GM23248 (cell line): ENCODE measurements around the gene ALDH1L2. TPM values are rescaled to one million over a fixed set of nuclear protein-coding genes. Genes with fewer than 3 reads are reported as not detected.
A peak's percentile ranks its signal among the peaks of the same experiment; 100 is the strongest.

ENCODE experiments used
- DNase-seq: peaks from one replicate; pipeline ENCODE4 v3.0.0-alpha.2; 2015
- H2AFZ ChIP-seq: fragments of 200-600 bp; sonication (generic); 2 replicates; pipeline ENCODE4 v1.6.1; 2016; ENCODE audit warnings: antibody characterized with exemption
- H3F3A ChIP-seq: fragments of 200-600 bp; sonication (generic); 2 replicates; pipeline ENCODE4 v1.6.1; 2016; ENCODE audit warnings: mild to moderate bottlenecking, antibody characterized with exemption, mixed run types; ENCODE audit not compliant: insufficient read depth
- H3K27ac ChIP-seq: fragments of 200-600 bp; sonication (generic); 2 replicates; pipeline ENCODE4 v1.5.1; 2016; ENCODE audit warnings: mild to moderate bottlenecking
- H3K27me3 ChIP-seq: fragments of 200-600 bp; sonication (generic); replicated peaks from 2 replicates; pipeline ENCODE4 v1.6.1; 2016; ENCODE audit warnings: mild to moderate bottlenecking; ENCODE audit not compliant: insufficient read depth
- H3K36me3 ChIP-seq: fragments of 200-600 bp; sonication (generic); 2 replicates; pipeline ENCODE4 v1.6.1; 2016; ENCODE audit warnings: low read depth, mild to moderate bottlenecking
- H3K4me1 ChIP-seq: fragments of 200-600 bp; sonication (generic); 2 replicates; pipeline ENCODE4 v1.6.1; 2016; ENCODE audit warnings: mild to moderate bottlenecking; ENCODE audit not compliant: insufficient read depth
- H3K4me2 ChIP-seq: fragments of 200-600 bp; sonication (generic); one replicate; pipeline ENCODE4 v1.6.1; 2016; ENCODE audit warnings: mild to moderate bottlenecking; ENCODE audit not compliant: unreplicated experiment
- H3K4me3 ChIP-seq: fragments of 200-600 bp; sonication (generic); 2 replicates; pipeline ENCODE4 v1.5.1; 2016; ENCODE audit warnings: mild to moderate bottlenecking
- H3K79me2 ChIP-seq: fragments of 200-600 bp; sonication (generic); 2 replicates; pipeline ENCODE4 v1.6.1; 2016; ENCODE audit warnings: mild to moderate bottlenecking; ENCODE audit not compliant: insufficient read depth
- H3K9ac ChIP-seq: fragments of 200-600 bp; sonication (generic); 2 replicates; pipeline ENCODE4 v1.6.1; 2016; ENCODE audit warnings: mild to moderate bottlenecking
- H3K9me2 ChIP-seq: fragments of 200-600 bp; sonication (generic); 2 replicates; pipeline ENCODE4 v1.6.1; 2016; ENCODE audit warnings: mixed run types, mild to moderate bottlenecking, moderate library complexity; ENCODE audit not compliant: insufficient read depth
- H3K9me3 ChIP-seq: fragments of 200-600 bp; sonication (generic); one replicate; pipeline ENCODE4 v1.6.1; 2017; ENCODE audit warnings: low read depth
- H4K20me1 ChIP-seq: fragments of 200-600 bp; sonication (generic); 2 replicates; pipeline ENCODE4 v1.6.0; 2016; ENCODE audit not compliant: insufficient read depth
- EZH2 ChIP-seq: fragments of 200-600 bp; sonication (generic); IDR thresholded peaks from 2 replicates; pipeline ENCODE4 v1.6.1; 2018; ENCODE audit warnings: antibody characterized with exemption, mild to moderate bottlenecking; ENCODE audit not compliant: insufficient read depth, poor library complexity, severe bottlenecking
- EZH2phosphoT487 ChIP-seq: fragments of 200-600 bp; sonication (generic); IDR thresholded peaks from 2 replicates; pipeline ENCODE4 v1.6.1; 2018; ENCODE audit warnings: antibody characterized with exemption, moderate library complexity, mild to moderate bottlenecking, low read depth; ENCODE audit not compliant: insufficient read depth
- WGBS, 2 experiments: methylation state at CpG; one replicate each; pipeline ENCODE4 v1.1.6; 2015 to 2017; ENCODE audit warnings: low lambda C conversion rate in 2 of 2, low coverage in 1 of 2; ENCODE audit errors: missing lambda C conversion rate in 2 of 2; 5-methylcytosine and 5-hydroxymethylcytosine counted together
- in situ Hi-C: fragments of 300-500 bp; cut with MboI; formaldehyde crosslinking; loops from 2 replicates; pipeline ENCODE4 v1.15.0; 2020
- polyA plus RNA-seq: library from polyadenylated mRNA; unstranded; fragments of >200 nt; fragmentation: Nextera tagmentation; extraction: Ambion mirVana; gene quantifications from 2 replicates; pipeline ENCODE4 v1.2.1, GENCODE V29; 2016
- total RNA-seq: library from RNA; depleted of rRNA; stranded (reverse); fragments of >200 nt; shearing (Covaris generic); gene quantifications from 2 replicates; pipeline ENCODE4 v1.2.3, GENCODE V29; 2014

ALDH1L2 gene
- total and polyA plus RNA-seq, 2 experiments from 2014 or later = 50.9 to 62.3 TPM

GRCh38 chr12:105091476-105092206 is 7.4 kb upstream of the ALDH1L2 start:
- H3F3A ChIP-seq = no peaks in the 10 kb centered on the region
- no peak overlapping the region for H3K27ac ChIP-seq
- no peak for DNase-seq
- H4K20me1 ChIP-seq = no peaks in the 10 kb centered on the region
- H3K9ac ChIP-seq = no peak overlapping the region
- no peak for TF ChIP-seq EZH2
- TF ChIP-seq EZH2phosphoT487 = no peak
- no peaks in the 10 kb centered on the region for H3K9me3 ChIP-seq
- no peak overlapping the region for H3K4me2 ChIP-seq
- 65 to 71% methylated on average over 4 of the region's 4 CpGs for WGBS, 2 experiments
- no peaks in the 10 kb centered on the region for H3K4me1 ChIP-seq
- H3K36me3 ChIP-seq = no peaks in the 10 kb centered on the region
- in situ Hi-C loops = no loop called here
- no peak overlapping the region for H2AFZ ChIP-seq
- H3K27me3 ChIP-seq = no peaks in the 10 kb centered on the region
- H3K4me3 ChIP-seq = no peak overlapping the region
- no peaks in the 10 kb centered on the region for H3K9me2 ChIP-seq
- H3K79me2 ChIP-seq = no peaks in the 10 kb centered on the region

- 72 to 73% methylated on average over 6 of the region's 6 CpGs for WGBS, 2 experiments
- no peaks in the 10 kb centered on the region for H3K9me3 ChIP-seq
Measured at GRCh38 chr12:105090361-105090760, 6.1 kb upstream of the ALDH1L2 start.

GRCh38 chr12:105089817-105090216 is 5.6 kb upstream of the ALDH1L2 start:
- Histone ChIP-seq H3K27me3 (no peaks in the 10 kb centered on the region), H3K79me2 (no peaks in the 10 kb centered on the region), H3K4me3 (no peak overlapping the region), H3F3A (no peaks in the 10 kb centered on the region; the same call in 1 of the 2 replicates), H3K9ac (no peak overlapping the region), H2AFZ (no peak overlapping the region), H3K4me1 (no peaks in the 10 kb centered on the region), H3K36me3 (no peaks in the 10 kb centered on the region), H3K9me3 (no peaks in the 10 kb centered on the region), H3K9me2 (no peaks in the 10 kb centered on the region), H3K27ac (no peak overlapping the region), H3K4me2 (no peak overlapping the region), H4K20me1 (no peaks in the 10 kb centered on the region)
- in situ Hi-C loops = no loop called here
- TF ChIP-seq EZH2 (no peak), EZH2phosphoT487 (no peak)
- 97 to 98% methylated on average over 3 of the region's 3 CpGs for WGBS, 2 experiments
- DNase-seq = no peak

More at GRCh38 chr12:105090361-105090760, 6.1 kb upstream of the ALDH1L2 start:
- in situ Hi-C loops = no loop called here
- no peak overlapping the region for H3K27ac ChIP-seq
- no peak for TF ChIP-seq EZH2
- TF ChIP-seq EZH2phosphoT487 = no peak
- H3K4me3 ChIP-seq = no peak overlapping the region
- no peaks in the 10 kb centered on the region for H4K20me1 ChIP-seq
- no peaks in the 10 kb centered on the region for H3K79me2 ChIP-seq
- no peaks in the 10 kb centered on the region for H3K4me1 ChIP-seq
- H3K9me2 ChIP-seq = no peaks in the 10 kb centered on the region
- no peaks in the 10 kb centered on the region for H3K27me3 ChIP-seq
- no peaks in the 10 kb centered on the region; the same call in 1 of the 2 replicates for H3F3A ChIP-seq
- H3K4me2 ChIP-seq = no peak overlapping the region
- no peak overlapping the region for H2AFZ ChIP-seq
- H3K36me3 ChIP-seq = no peaks in the 10 kb centered on the region
- no peak overlapping the region for H3K9ac ChIP-seq
- no peak for DNase-seq

GRCh38 chr12:105085501-105085900 is 1.2 kb upstream of the ALDH1L2 start:
- Histone ChIP-seq H2AFZ (no peak overlapping the region), H3K27ac (no peak overlapping the region), H3K4me2 (no peak overlapping the region), H3K4me3 (no peak overlapping the region), H4K20me1 (0 out of 2 replicates have a peak, but pooled peaks cover 5% of the 10 kb centered on the region), H3K36me3 (peaks cover 6% of the 10 kb centered on the region; the same call in 1 of the 2 replicates), H3K9me2 (no peaks in the 10 kb centered on the region), H3K27me3 (no peaks in the 10 kb centered on the region), H3K79me2 (peaks cover 35% of the 10 kb centered on the region), H3K4me1 (peaks cover 25% of the 10 kb centered on the region), H3F3A (peaks cover 7% of the 10 kb centered on the region; the same call in 1 of the 2 replicates), H3K9me3 (no peaks in the 10 kb centered on the region), H3K9ac (no peak overlapping the region)
- 29 to 30% methylated on average over 6 of the region's 6 CpGs for WGBS, 2 experiments
- DNase-seq = peak; percentile 32
- in situ Hi-C loops = no loop called here
- no peak for TF ChIP-seq EZH2
- TF ChIP-seq EZH2phosphoT487 = no peak
